HG03378 (cell line): ENCODE data around the gene RASAL2.

Experiments used
- ATAC-seq: cut with Tn5 transposase; IDR thresholded peaks from one replicate; pipeline ENCODE4 v1.9.1; 2021; ENCODE audit warnings: mild to moderate bottlenecking, moderate library complexity; ENCODE audit not compliant: unreplicated experiment

The RASAL2 gene

GRCh38 chr1:178483251-178483957, 389.5 kb downstream of the RASAL2 start:
- ATAC-seq = no peak

GRCh38 chr1:178484698-178485225, 390.9 kb downstream of the RASAL2 start:
- no peak for ATAC-seq

- ATAC-seq = no peak
Observed at GRCh38 chr1:178485541-178485981, 391.7 kb downstream of the RASAL2 start.

GRCh38 chr1:178486100-178487069, 392.5 kb downstream of the RASAL2 start:
- no peak for ATAC-seq

- ATAC-seq = no peak
Observed at GRCh38 chr1:178487070-178487615, 393.2 kb downstream of the RASAL2 start.

GRCh38 chr1:178488393-178488792, 394.5 kb downstream of the RASAL2 start:
- ATAC-seq = no peak

- no peak for ATAC-seq
Observed at GRCh38 chr1:178489399-178489798, 395.5 kb downstream of the RASAL2 start.

GRCh38 chr1:178490136-178490535, 396.2 kb downstream of the RASAL2 start:
- no peak for ATAC-seq

- no peak for ATAC-seq
Observed at GRCh38 chr1:178490967-178491366, 397.1 kb downstream of the RASAL2 start.

- ATAC-seq = no peak
Observed at GRCh38 chr1:178491721-178492120, 397.8 kb downstream of the RASAL2 start.

- ATAC-seq = no peak
Observed at GRCh38 chr1:178492341-178492740, 398.4 kb downstream of the RASAL2 start.

- ATAC-seq = no peak
Observed at GRCh38 chr1:178493301-178493741, 399.4 kb downstream of the RASAL2 start.

GRCh38 chr1:178494569-178494971, 400.7 kb downstream of the RASAL2 start:
- ATAC-seq = no peak

- no peak for ATAC-seq
Observed at GRCh38 chr1:178495158-178495557, 401.3 kb downstream of the RASAL2 start.

- no peak for ATAC-seq
Observed at GRCh38 chr1:178495741-178496409, 402.0 kb downstream of the RASAL2 start.

- no peak for ATAC-seq
Observed at GRCh38 chr1:178496410-178497135, 402.7 kb downstream of the RASAL2 start, which contains the start of gene CLEC20A. TSS of gene CLEC20A (minus strand) at chr1:178496964. CDS start at chr1:178496939, 25 bp downstream.

GRCh38 chr1:178497903-178498478, 404.1 kb downstream of the RASAL2 start:
- ATAC-seq = no peak

- ATAC-seq = no peak
Observed at GRCh38 chr1:178498896-178499675, 405.2 kb downstream of the RASAL2 start.
